Tibial artery (tissue), 4 donors: ENCODE measurements around the gene CUX1.

Experiments
- DNase-seq, 2 donors: peaks; one replicate each; pipeline ENCODE4 v3.0.0-alpha.2; 2019
- H3K27ac ChIP-seq, 2 donors: fragments of 200-600 bp; sonication (generic) in 1 of 2; 1 replicate in 1 of 2; 2 replicates in 1 of 2; pipeline ENCODE4 v1.5.1; 2018 to 2019; ENCODE audit warnings: mild to moderate bottlenecking in 1 of 2
- H3K27me3 ChIP-seq, 2 donors: fragments of 200-600 bp; sonication (generic) in 1 of 2; one replicate each; pipeline versions ENCODE4 v1.5.1 to v1.6.0; 2016 to 2019
- H3K36me3 ChIP-seq, 3 donors: fragments of 200-600 bp; sonication (generic) in 2 of 3; one replicate each; pipeline ENCODE4 v1.5.1; 2016 to 2019; ENCODE audit warnings: mild to moderate bottlenecking in 2 of 3
- H3K4me1 ChIP-seq, 4 donors: fragments of 200-600 bp; sonication (generic) in 2 of 4; 1 replicate in 3 of 4; 2 replicates in 1 of 4; pipeline ENCODE4 v1.5.1; 2016 to 2019
- H3K4me3 ChIP-seq, 2 donors: fragments of 200-600 bp; sonication (generic) in 1 of 2; 1 replicate in 1 of 2; 2 replicates in 1 of 2; pipeline ENCODE4 v1.5.1; 2018 to 2019; ENCODE audit warnings: mild to moderate bottlenecking in 2 of 2
- H3K9me3 ChIP-seq, 3 donors: fragments of 200-600 bp; sonication (generic) in 1 of 3; one replicate each; pipeline ENCODE4 v1.5.1; 2016 to 2019
- intact Hi-C: fragments of 100-400 bp; cut with DNase I; formaldehyde crosslinking; loops from one replicate; pipeline ENCODE4 v1.15.0; 2023; ENCODE audit warnings: low total_unique reads
- TF ChIP-seq, protein P1 (sequence below), 2 experiments: fragments of 200-600 bp in 1 of 2; fragments of 450-650 bp in 1 of 2; IDR thresholded peaks; one replicate each; pipeline ENCODE4 v1.5.1; 2017 to 2019; ENCODE audit warnings: antibody characterized with exemption in 2 of 2, mild to moderate bottlenecking in 1 of 2, moderate library complexity in 1 of 2

The CUX1 gene

DNA sequence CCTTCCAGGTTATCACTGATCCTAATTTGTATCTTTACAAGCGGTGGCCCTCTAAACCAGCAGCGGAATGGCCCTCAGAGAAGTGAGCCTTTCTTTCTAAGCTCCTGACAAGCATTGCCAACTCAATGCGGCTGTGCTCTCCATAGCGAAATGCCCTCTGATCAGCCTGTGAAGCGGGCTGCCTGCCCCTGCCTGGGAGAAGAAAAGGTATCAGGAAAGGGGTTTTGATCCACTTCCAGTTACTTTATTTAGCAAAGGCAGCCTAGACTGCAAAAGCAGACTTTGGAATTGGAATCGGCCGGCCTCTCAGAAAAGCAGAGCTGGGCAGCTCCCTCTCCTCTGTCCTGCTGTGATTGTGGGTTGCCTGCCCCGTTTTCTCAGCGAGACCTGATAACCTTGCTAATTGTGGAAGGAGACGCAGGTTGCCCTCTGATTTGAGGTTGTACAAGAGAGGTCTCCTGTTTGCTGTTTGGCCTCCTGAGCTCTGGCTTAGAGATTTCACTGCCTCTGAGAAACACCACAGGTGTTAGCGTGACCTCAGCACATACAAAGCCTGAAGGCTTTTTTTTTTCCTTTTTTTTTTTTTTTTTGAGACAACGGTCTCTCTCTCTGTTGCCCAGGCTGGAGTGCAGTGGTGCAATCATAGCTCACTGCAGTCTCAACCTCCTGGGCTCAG is 415.3 kb downstream of the CUX1 start:
- Histone ChIP-seq H3K36me3 (peaks cover 18 to 76% (median 38%) of the 10 kb centered on the region in 3 donors), H3K4me3 (no peak overlapping the region), H3K27ac (no peak overlapping the region), H3K27me3 (no peaks in the 10 kb centered on the region), H3K9me3 (no peaks in the 10 kb centered on the region), H3K4me1 (peaks cover 0 to 5% (median 0%) of the 10 kb centered on the region in 4 donors)
- intact Hi-C loops, result loop anchor here (10.0 kb wide), 1 partner anchor 488 kb away; no protein-coding TSS in a partner anchor
- DNase-seq, result no peak
- TF ChIP-seq, protein P1, sequence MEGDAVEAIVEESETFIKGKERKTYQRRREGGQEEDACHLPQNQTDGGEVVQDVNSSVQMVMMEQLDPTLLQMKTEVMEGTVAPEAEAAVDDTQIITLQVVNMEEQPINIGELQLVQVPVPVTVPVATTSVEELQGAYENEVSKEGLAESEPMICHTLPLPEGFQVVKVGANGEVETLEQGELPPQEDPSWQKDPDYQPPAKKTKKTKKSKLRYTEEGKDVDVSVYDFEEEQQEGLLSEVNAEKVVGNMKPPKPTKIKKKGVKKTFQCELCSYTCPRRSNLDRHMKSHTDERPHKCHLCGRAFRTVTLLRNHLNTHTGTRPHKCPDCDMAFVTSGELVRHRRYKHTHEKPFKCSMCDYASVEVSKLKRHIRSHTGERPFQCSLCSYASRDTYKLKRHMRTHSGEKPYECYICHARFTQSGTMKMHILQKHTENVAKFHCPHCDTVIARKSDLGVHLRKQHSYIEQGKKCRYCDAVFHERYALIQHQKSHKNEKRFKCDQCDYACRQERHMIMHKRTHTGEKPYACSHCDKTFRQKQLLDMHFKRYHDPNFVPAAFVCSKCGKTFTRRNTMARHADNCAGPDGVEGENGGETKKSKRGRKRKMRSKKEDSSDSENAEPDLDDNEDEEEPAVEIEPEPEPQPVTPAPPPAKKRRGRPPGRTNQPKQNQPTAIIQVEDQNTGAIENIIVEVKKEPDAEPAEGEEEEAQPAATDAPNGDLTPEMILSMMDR (IDR thresholded peaks at IDR 0.05), result no peak

GRCh38 chr7:102234131-102234530 is 416.7 kb downstream of the CUX1 start:
- H3K36me3 ChIP-seq, result peaks cover 9 to 66% (median 27%) of the 10 kb centered on the region in 3 donors
- TF ChIP-seq, protein P1 (IDR thresholded peaks at IDR 0.05), result no peak
- DNase-seq, result no peak
- H3K27ac ChIP-seq, result no peak overlapping the region
- intact Hi-C loops, result loop anchor here (10.0 kb wide), 1 partner anchor 489 kb away; no protein-coding TSS in a partner anchor
- no peaks in the 10 kb centered on the region for H3K9me3 ChIP-seq
- no peak overlapping the region for H3K4me3 ChIP-seq
- H3K4me1 ChIP-seq, result peaks cover 0 to 5% (median 0%) of the 10 kb centered on the region in 4 donors
- no peaks in the 10 kb centered on the region for H3K27me3 ChIP-seq

- Histone ChIP-seq H3K36me3 (peaks cover 18 to 66% (median 32%) of the 10 kb centered on the region in 3 donors), H3K27me3 (no peaks in the 10 kb centered on the region), H3K4me3 (no peak overlapping the region), H3K27ac (no peak overlapping the region), H3K9me3 (no peaks in the 10 kb centered on the region), H3K4me1 (peaks cover 0 to 5% (median 0%) of the 10 kb centered on the region in 4 donors)
- no peak for DNase-seq
- TF ChIP-seq, protein P1 (IDR thresholded peaks at IDR 0.05), result no peak
- intact Hi-C loops, result loop anchor here (5.0 to 10.0 kb wide), 2 partner anchors 490 to 548 kb away; no protein-coding TSS in a partner anchor
Measured at GRCh38 chr7:102234801-102235550, 417.6 kb downstream of the CUX1 start.

GRCh38 chr7:102236102-102236501 is 418.7 kb downstream of the CUX1 start:
- Histone ChIP-seq H3K9me3 (no peaks in the 10 kb centered on the region), H3K4me1 (peaks cover 0 to 5% (median 0%) of the 10 kb centered on the region in 4 donors), H3K27me3 (no peaks in the 10 kb centered on the region), H3K36me3 (peaks cover 18 to 66% (median 36%) of the 10 kb centered on the region in 3 donors), H3K27ac (no peak overlapping the region), H3K4me3 (no peak overlapping the region)
- intact Hi-C loops, result loop anchor here (2.0 to 10.0 kb wide), 3 partner anchors 491 to 633 kb away; no protein-coding TSS in a partner anchor
- DNase-seq, result no peak
- TF ChIP-seq, protein P1 (IDR thresholded peaks at IDR 0.05), result no peak

DNA sequence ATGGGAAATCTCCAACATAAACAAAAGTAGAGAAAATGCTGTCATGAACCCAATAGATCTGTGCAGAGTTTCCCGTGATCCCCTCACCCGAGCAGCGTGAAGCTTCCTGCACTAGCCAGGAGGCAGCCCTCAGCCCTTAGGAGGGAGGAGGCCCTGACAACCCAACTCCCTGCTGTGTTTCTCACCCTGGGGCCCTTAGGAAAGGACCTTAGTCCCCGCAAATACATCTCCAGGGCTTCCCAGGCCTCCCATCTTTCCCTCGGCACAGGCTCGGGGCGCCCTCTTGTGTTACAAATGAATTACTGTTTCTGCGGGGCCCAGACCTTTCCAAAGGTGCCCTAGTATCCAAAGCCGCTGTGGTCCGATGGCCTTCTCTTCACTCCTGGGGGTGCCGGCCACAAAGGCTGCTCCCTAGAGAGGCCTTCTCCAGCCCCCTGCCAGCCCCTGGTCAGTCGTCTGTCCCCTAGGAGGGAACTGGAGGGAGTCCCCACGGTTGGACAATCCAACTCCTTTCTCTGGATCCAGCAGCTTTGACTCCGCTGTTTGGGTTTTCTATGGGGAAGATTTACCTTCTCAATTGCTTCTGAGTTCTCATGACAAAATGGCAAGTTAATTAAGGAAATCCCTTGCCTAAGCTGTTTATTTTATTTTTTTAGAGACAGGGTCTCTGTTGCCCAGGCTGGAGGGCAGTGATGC is 419.3 kb downstream of the CUX1 start:
- no peak overlapping the region for H3K4me3 ChIP-seq
- TF ChIP-seq, protein P1 (IDR thresholded peaks at IDR 0.05), result peak; percentile 75 to 78
- no peak overlapping the region for H3K27ac ChIP-seq
- H3K27me3 ChIP-seq, result no peaks in the 10 kb centered on the region
- no peaks in the 10 kb centered on the region for H3K9me3 ChIP-seq
- intact Hi-C loops, result loop anchor here (2.0 to 10.0 kb wide), 3 partner anchors 492 to 634 kb away; no protein-coding TSS in a partner anchor
- H3K4me1 ChIP-seq, result peaks cover 0 to 5% (median 0%) of the 10 kb centered on the region in 4 donors
- peaks cover 18 to 71% (median 43%) of the 10 kb centered on the region in 3 donors for H3K36me3 ChIP-seq
- DNase-seq, result peak; percentile 59 to 77
